Ovary (tissue), 9 donors: Measurements from ENCODE around the gene SH2D7. TPM values are rescaled to one million over a fixed set of nuclear protein-coding genes. Genes with fewer than 3 reads are reported as not detected.

Experiments used
- DNase-seq, 5 donors: peaks; one replicate each; pipeline ENCODE4 v3.0.0-alpha.2; 2019 to 2020
- H3K27ac ChIP-seq, 2 donors: fragments of 200-600 bp; one replicate each; pipeline versions ENCODE4 v1.5.1 to v1.8.0; 2019 to 2022
- H3K27me3 ChIP-seq: fragments of 200-600 bp; one replicate; pipeline ENCODE4 v1.8.0; 2022
- H3K36me3 ChIP-seq: fragments of 200-600 bp; sonication (generic); one replicate; pipeline ENCODE4 v1.5.1; 2019
- H3K4me1 ChIP-seq: one replicate; pipeline ENCODE4 v1.8.1; 2013; ENCODE audit warnings: mild to moderate bottlenecking, moderate library complexity; ENCODE audit not compliant: insufficient read depth
- H3K4me3 ChIP-seq: fragments of 200-600 bp; sonication (generic); one replicate; pipeline ENCODE4 v1.5.1; 2017
- H3K9me3 ChIP-seq, 2 donors: fragments of 200-600 bp in 1 of 2; sonication (generic) in 1 of 2; one replicate each; pipeline versions ENCODE4 v1.5.1 to v1.8.1; 2013 to 2019; ENCODE audit warnings: mild to moderate bottlenecking in 1 of 2, moderate library complexity in 1 of 2
- CTCF ChIP-seq, 3 donors: fragments of 450-650 bp in 2 of 3; fragments of 200-600 bp in 1 of 3; IDR thresholded peaks; one replicate each; pipeline versions ENCODE4 v1.5.1 to v1.8.0; 2016 to 2022; ENCODE audit warnings: antibody characterized with exemption in 3 of 3, mild to moderate bottlenecking in 1 of 3
- EP300 ChIP-seq: sonication (generic); formaldehyde crosslinking; IDR thresholded peaks from one replicate; pipeline ENCODE4 v1.6.1; 2017; ENCODE audit warnings: antibody characterized with exemption
- POLR2A ChIP-seq: fragments of 450-650 bp; IDR thresholded peaks from one replicate; pipeline ENCODE4 v1.6.1; 2017; ENCODE audit warnings: antibody characterized with exemption, mild to moderate bottlenecking, moderate library complexity
- WGBS, 3 donors: extraction: QIAGEN DNeasy Blood & Tissue Kit in 1 of 3; methylation state at CpG; one replicate each; pipeline versions ENCODE4 v1.1.5 to v1.1.7; 2013 to 2017; 5-methylcytosine and 5-hydroxymethylcytosine counted together
- intact Hi-C, 4 donors: fragments of 100-400 bp; cut with DNase I; formaldehyde crosslinking; loops; one replicate each; pipeline versions ENCODE4 v1.11.0 to v1.15.1; 2022 to 2023
- polyA plus RNA-seq, 2 donors: library from polyadenylated mRNA; stranded (reverse); fragments of 200-250 nt in 1 of 2; fragments of 350-450 nt in 1 of 2; fragmentation: Illumina TruSeq in 1 of 2; extraction: RNeasy Lipid Tissue Mini Kit (QIAGEN cat#74804) in 1 of 2; gene quantifications; one replicate each; pipeline ENCODE4 v1.2.3, GENCODE V29; 2013 to 2014
- total RNA-seq, 7 donors: library from RNA; depleted of rRNA in 2 of 7; stranded (reverse); fragments of >200 nt in 2 of 7; fragmentation: NEBNext Ultra II Directional in 3 of 7; extraction: Animal tissue kit (Norgen Biotek cat#: 25700) in 3 of 7; gene quantifications; one replicate each; pipeline versions ENCODE4 v1.1.0 to v1.2.4, GENCODE V29; 2016 to 2023
- donor health status: DM: no; HTN: no; CAD: no; lungs with moderate emphysema.
- donor health status: DM: no; HTN: no; CAD: no.
- donor health status: Bipolar disorder and iron deficiency.
- donor health status: DM: yes; HTN: yes; CAD: no.
- donor health status: DM: no; HTN: no; CAD: no.
- donor health status: DM: yes; HTN: yes; CAD: no.

SH2D7 gene
- total and polyA plus RNA-seq, 9 donors = not detected

DNA sequence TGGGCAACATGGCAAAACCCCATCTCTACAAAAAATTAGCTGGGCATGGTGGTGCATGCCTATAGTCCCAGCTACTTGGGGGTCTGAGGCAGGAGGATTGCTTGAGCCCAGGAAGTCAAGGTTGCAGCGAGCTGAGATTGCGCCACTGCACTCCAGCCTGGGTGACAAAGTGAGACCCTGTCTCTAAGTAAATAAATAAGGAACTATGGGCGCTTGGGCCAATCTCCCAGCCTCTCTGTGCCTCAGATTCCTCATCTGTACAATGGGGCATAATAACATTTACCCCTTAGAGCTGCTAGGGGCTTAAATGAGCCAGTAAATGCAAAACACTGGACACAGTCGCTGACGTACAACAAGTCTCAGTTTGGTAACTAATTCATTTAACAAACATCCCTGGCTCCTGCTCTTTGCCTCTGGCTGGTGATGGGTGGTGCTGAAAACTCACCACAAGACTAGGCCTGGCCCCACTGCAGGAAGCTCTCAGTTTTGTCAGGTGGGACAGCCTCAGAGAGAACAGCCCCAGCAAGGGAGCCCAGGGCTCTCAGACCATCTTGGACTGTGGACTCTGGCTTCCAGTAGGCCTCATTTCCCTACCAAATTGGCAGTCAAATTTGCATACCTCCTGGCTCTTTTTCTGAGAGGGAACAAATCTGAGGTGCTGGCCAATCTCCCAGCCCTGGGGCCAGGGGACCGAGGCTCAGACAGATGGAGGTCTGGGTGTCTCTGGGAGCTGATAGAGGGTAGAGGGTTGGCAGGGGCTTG lies 8.5 kb upstream of the SH2D7 start:
- Histone ChIP-seq H3K27me3 (no peaks in the 10 kb centered on the region), H3K9me3 (no peaks in the 10 kb centered on the region), H3K4me3 (no peak overlapping the region), H3K4me1 (no peaks in the 10 kb centered on the region), H3K36me3 (no peaks in the 10 kb centered on the region), H3K27ac (no peak overlapping the region)
- no peak for DNase-seq
- TF ChIP-seq EP300 (no peak), POLR2A (no peak), CTCF (IDR thresholded peaks at IDR 0.05) (no peak)
- intact Hi-C loops = no loop called here
- 94 to 95% (median 95%) methylated on average over 6 of the region's 6 CpGs for WGBS, 3 donors

GRCh38 chr15:78084449-78084750 lies 8.0 kb upstream of the SH2D7 start:
- intact Hi-C loops = no loop called here
- Histone ChIP-seq H3K4me1 (no peaks in the 10 kb centered on the region), H3K4me3 (no peak overlapping the region), H3K9me3 (no peaks in the 10 kb centered on the region), H3K36me3 (no peaks in the 10 kb centered on the region), H3K27ac (no peak overlapping the region), H3K27me3 (no peaks in the 10 kb centered on the region)
- peak in 1 of 5 donors; percentile 42 for DNase-seq
- 86 to 89% (median 86%) methylated on average over 5 of the region's 5 CpGs for WGBS, 3 donors
- TF ChIP-seq EP300 (no peak), CTCF (IDR thresholded peaks at IDR 0.05) (no peak), POLR2A (no peak)

GRCh38 chr15:78085928-78086327 lies 6.4 kb upstream of the SH2D7 start:
- WGBS, 3 donors = 18 to 29% (median 19%) methylated on average over 1 of the region's 1 CpG
- TF ChIP-seq POLR2A (no peak), CTCF (IDR thresholded peaks at IDR 0.05) (no peak), EP300 (no peak)
- Histone ChIP-seq H3K27ac (no peak overlapping the region), H3K4me3 (no peak overlapping the region), H3K4me1 (no peaks in the 10 kb centered on the region), H3K36me3 (no peaks in the 10 kb centered on the region), H3K9me3 (no peaks in the 10 kb centered on the region), H3K27me3 (no peaks in the 10 kb centered on the region)
- no peak for DNase-seq
- intact Hi-C loops = no loop called here

- Histone ChIP-seq H3K27me3 (no peaks in the 10 kb centered on the region), H3K4me3 (no peak overlapping the region), H3K27ac (no peak overlapping the region), H3K4me1 (peaks cover 6% of the 10 kb centered on the region), H3K9me3 (no peaks in the 10 kb centered on the region), H3K36me3 (no peaks in the 10 kb centered on the region)
- intact Hi-C loops = no loop called here
- DNase-seq = peak in 1 of 5 donors; percentile 7
- TF ChIP-seq CTCF (IDR thresholded peaks at IDR 0.05) (no peak), EP300 (no peak), POLR2A (no peak)
- 90 to 95% (median 92%) methylated on average over 12 of the region's 12 CpGs for WGBS, 3 donors
Observed at GRCh38 chr15:78087951-78088772, 4.2 kb upstream of the SH2D7 start.
